ENCODE data around the gene TOE1. TPM values are rescaled to one million over a fixed set of nuclear protein-coding genes. Genes with fewer than 3 reads are reported as not detected.

TOE1 gene
- total and polyA plus RNA-seq, 4 donors, result 6.9 to 10.6 (median 8.3) TPM

GRCh38 chr1:45346473-45346872, 6.5 kb downstream of the TOE1 start:
- H3K27me3 ChIP-seq (ENCODE audit: control insufficient read depth in 1 of 2, insufficient read depth in 2 of 2, low read length in 1 of 2), result no peaks in the 10 kb centered on the region
- no peaks in the 10 kb centered on the region for H3K9me3 ChIP-seq (ENCODE audit: control insufficient read depth, low read length)
- WGBS, 2 donors, result 85 to 90% methylated on average over 2 of the region's 2 CpGs
- no peak overlapping the region for H3K27ac ChIP-seq (ENCODE audit: low read depth in 1 of 2, low read length in 2 of 2)
- no peak overlapping the region for H3K4me3 ChIP-seq (ENCODE audit: low read length in 2 of 2)
- DNase-seq (no peak), ATAC-seq (ENCODE audit: low FRiP score) (no peak)
- peaks cover 0 to 15% of the 10 kb centered on the region in 2 donors for H3K36me3 ChIP-seq (ENCODE audit: control insufficient read depth in 1 of 2, insufficient read depth in 2 of 2, low read length in 1 of 2)
- peaks cover 0 to 4% of the 10 kb centered on the region in 2 donors for H3K4me1 ChIP-seq (ENCODE audit: control insufficient read depth in 1 of 2, insufficient read depth in 2 of 2, low read length in 2 of 2)
- intact Hi-C loops (cut with DNase I), result no loop called here

- ATAC-seq (ENCODE audit: low FRiP score), result no peak
- peaks cover 0 to 4% of the 10 kb centered on the region in 2 donors for H3K4me1 ChIP-seq (ENCODE audit: control insufficient read depth in 1 of 2, insufficient read depth in 2 of 2, low read length in 2 of 2)
- H3K4me3 ChIP-seq (ENCODE audit: low read length in 2 of 2), result no peak overlapping the region
- DNase-seq, result no peak
- H3K27me3 ChIP-seq (ENCODE audit: control insufficient read depth in 1 of 2, insufficient read depth in 2 of 2, low read length in 1 of 2), result no peaks in the 10 kb centered on the region
- H3K27ac ChIP-seq (ENCODE audit: low read depth in 1 of 2, low read length in 2 of 2), result peak overlapping the region in 1 of 2 donors; percentile 49
- no peaks in the 10 kb centered on the region for H3K9me3 ChIP-seq (ENCODE audit: control insufficient read depth, low read length)
- peaks cover 0 to 8% of the 10 kb centered on the region in 2 donors for H3K36me3 ChIP-seq (ENCODE audit: control insufficient read depth in 1 of 2, insufficient read depth in 2 of 2, low read length in 1 of 2)
- WGBS, 2 donors, result 95 to 100% methylated on average over 2 of the region's 2 CpGs
- intact Hi-C loops (cut with DNase I), result no loop called here
These were observed 8.1 kb downstream of the TOE1 start for GRCh38 chr1:45348020-45348419.

DNA sequence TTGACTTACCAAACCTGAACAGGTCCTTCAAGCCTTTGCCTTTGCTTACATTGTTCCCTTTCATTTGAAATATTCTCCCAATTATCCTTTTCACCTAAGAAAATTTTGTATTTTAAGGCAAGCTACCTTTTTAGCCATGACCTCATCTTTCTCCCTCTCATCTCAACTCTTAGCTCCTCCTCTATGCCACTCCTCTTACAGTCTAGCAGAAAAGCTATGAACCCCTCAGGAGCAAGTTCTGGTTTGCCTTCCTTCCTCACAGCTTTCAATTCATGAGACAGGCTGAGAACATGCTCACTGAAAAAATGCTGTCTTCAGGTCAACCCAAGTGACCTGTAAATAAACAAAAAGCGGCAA, 8.6 kb downstream of the TOE1 start:
- no peak for DNase-seq
- no peak overlapping the region for H3K4me3 ChIP-seq (ENCODE audit: low read length in 2 of 2)
- no peaks in the 10 kb centered on the region for H3K9me3 ChIP-seq (ENCODE audit: control insufficient read depth, low read length)
- H3K36me3 ChIP-seq (ENCODE audit: control insufficient read depth in 1 of 2, insufficient read depth in 2 of 2, low read length in 1 of 2), result peaks cover 0 to 3% of the 10 kb centered on the region in 2 donors
- peaks cover 0 to 4% of the 10 kb centered on the region in 2 donors for H3K4me1 ChIP-seq (ENCODE audit: control insufficient read depth in 1 of 2, insufficient read depth in 2 of 2, low read length in 2 of 2)
- intact Hi-C loops (cut with DNase I), result no loop called here
- ATAC-seq (ENCODE audit: low FRiP score), result no peak
- H3K27me3 ChIP-seq (ENCODE audit: control insufficient read depth in 1 of 2, insufficient read depth in 2 of 2, low read length in 1 of 2), result no peaks in the 10 kb centered on the region
- WGBS, 2 donors, result 0 to 7% methylated on average over 1 of the region's 1 CpG
- H3K27ac ChIP-seq (ENCODE audit: low read depth in 1 of 2, low read length in 2 of 2), result peak overlapping the region in 1 of 2 donors; percentile 70

DNA sequence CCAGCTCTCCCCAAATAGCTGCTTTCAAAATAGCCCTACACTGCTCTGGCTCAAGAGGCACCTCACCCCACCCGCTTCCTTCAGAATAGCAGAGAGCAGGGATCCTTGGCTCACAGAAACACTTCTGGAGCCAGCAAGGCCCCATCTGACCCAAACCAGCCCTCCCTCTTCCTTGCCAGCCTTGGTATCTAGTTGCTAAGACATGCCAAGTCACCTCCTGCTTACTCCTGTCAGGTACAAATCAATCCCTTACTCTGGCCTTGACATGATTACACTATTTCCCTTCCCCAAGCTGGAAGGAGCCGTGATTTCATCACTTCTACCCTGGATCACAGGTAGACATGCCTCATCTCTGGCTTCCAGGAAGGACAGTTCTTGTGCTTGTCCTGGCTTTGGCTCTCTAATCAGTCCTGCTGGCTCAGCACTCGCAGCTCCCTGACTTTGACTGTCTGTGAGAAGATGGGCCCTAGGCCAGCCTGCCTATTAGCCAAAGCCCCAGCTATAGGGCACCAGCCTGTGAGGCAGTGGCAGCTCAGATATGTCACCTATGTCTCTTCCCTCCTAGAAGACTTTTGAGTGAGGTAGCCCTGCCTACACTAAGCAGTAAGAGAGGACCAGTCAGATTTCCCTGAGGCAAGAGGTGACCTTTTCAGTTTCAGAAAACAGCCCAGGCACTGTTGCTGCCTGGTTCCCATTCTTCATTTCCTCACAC, 9.2 kb downstream of the TOE1 start:
- H3K27me3 ChIP-seq (ENCODE audit: control insufficient read depth in 1 of 2, insufficient read depth in 2 of 2, low read length in 1 of 2), result no peaks in the 10 kb centered on the region
- WGBS, 2 donors, result 30% methylated on average over 3 of the region's 3 CpGs
- H3K27ac ChIP-seq (ENCODE audit: low read depth in 1 of 2, low read length in 2 of 2), result peak overlapping the region in 1 of 2 donors; percentile 70
- DNase-seq, result no peak
- no peaks in the 10 kb centered on the region for H3K9me3 ChIP-seq (ENCODE audit: control insufficient read depth, low read length)
- peak; percentile 57 for ATAC-seq (ENCODE audit: low FRiP score)
- intact Hi-C loops (cut with DNase I), result no loop called here
- H3K36me3 ChIP-seq (ENCODE audit: control insufficient read depth in 1 of 2, insufficient read depth in 2 of 2, low read length in 1 of 2), result peaks cover 0 to 3% of the 10 kb centered on the region in 2 donors
- H3K4me1 ChIP-seq (ENCODE audit: control insufficient read depth in 1 of 2, insufficient read depth in 2 of 2, low read length in 2 of 2), result peaks cover 0 to 4% of the 10 kb centered on the region in 2 donors
- H3K4me3 ChIP-seq (ENCODE audit: low read length in 2 of 2), result no peak overlapping the region

GRCh38 chr1:45351508-45351907, 11.5 kb downstream of the TOE1 start:
- ATAC-seq (ENCODE audit: low FRiP score) (no peak), DNase-seq (no peak)
- intact Hi-C loops (cut with DNase I), result no loop called here
- H3K9me3 ChIP-seq (ENCODE audit: control insufficient read depth, low read length), result no peaks in the 10 kb centered on the region
- H3K27me3 ChIP-seq (ENCODE audit: control insufficient read depth in 1 of 2, insufficient read depth in 2 of 2, low read length in 1 of 2), result no peaks in the 10 kb centered on the region
- 86 to 90% methylated on average over 5 of the region's 5 CpGs for WGBS, 2 donors
- H3K36me3 ChIP-seq (ENCODE audit: control insufficient read depth in 1 of 2, insufficient read depth in 2 of 2, low read length in 1 of 2), result no peaks in the 10 kb centered on the region
- H3K27ac ChIP-seq (ENCODE audit: low read depth in 1 of 2, low read length in 2 of 2), result no peak overlapping the region
- H3K4me1 ChIP-seq (ENCODE audit: control insufficient read depth in 1 of 2, insufficient read depth in 2 of 2, low read length in 2 of 2), result peaks cover 0 to 4% of the 10 kb centered on the region in 2 donors
- no peak overlapping the region for H3K4me3 ChIP-seq (ENCODE audit: low read length in 2 of 2)

DNA sequence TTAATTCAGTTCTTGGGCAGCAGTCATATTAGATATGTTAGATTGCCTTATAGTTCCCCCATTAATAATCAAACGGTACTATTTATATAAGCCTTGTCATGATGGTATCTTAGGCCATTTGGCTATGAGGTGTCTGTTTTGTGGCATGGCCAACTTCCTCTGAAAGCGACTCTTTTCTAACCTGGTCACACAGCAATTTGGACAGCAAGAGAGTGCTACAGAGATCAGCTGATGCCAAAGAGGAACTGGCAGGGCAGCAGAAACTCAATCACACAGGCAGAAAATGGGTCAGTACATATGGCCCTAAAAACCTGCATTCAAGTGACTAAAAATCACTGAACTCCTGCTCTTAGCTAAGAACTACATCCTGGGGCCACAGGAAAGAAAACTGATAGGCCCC, 13.7 kb downstream of the TOE1 start:
- intact Hi-C loops (cut with DNase I), result no loop called here
- no peak for ATAC-seq (ENCODE audit: low FRiP score)
- H3K36me3 ChIP-seq (ENCODE audit: control insufficient read depth in 1 of 2, insufficient read depth in 2 of 2, low read length in 1 of 2), result no peaks in the 10 kb centered on the region
- H3K27ac ChIP-seq (ENCODE audit: low read depth in 1 of 2, low read length in 2 of 2), result no peak overlapping the region
- no peaks in the 10 kb centered on the region for H3K27me3 ChIP-seq (ENCODE audit: control insufficient read depth in 1 of 2, insufficient read depth in 2 of 2, low read length in 1 of 2)
- H3K4me1 ChIP-seq (ENCODE audit: control insufficient read depth in 1 of 2, insufficient read depth in 2 of 2, low read length in 2 of 2), result peaks cover 0 to 2% of the 10 kb centered on the region in 2 donors
- H3K9me3 ChIP-seq (ENCODE audit: control insufficient read depth, low read length), result no peaks in the 10 kb centered on the region
- H3K4me3 ChIP-seq (ENCODE audit: low read length in 2 of 2), result no peak overlapping the region
- DNase-seq, result no peak
- 83 to 90% methylated on average over 2 of the region's 2 CpGs for WGBS, 2 donors

DNA sequence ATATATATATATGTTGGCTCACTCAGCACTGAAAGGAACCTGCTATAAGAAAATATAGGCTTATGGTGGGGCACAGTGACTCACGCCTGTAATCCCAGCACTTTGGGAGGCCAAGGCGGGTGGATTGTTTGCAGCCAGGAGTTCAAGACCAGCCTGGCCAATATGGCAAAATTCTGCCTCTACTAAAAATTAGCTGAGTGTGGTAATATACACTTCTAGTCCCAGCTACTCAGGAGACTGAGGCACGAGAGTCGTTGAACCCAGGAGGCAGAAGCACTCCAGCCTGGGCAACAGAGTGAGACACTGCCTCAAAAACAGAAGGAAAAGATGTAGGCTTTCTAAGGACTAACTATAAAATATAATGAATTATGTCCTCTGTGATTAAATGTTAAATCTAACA, 14.9 kb downstream of the TOE1 start:
- DNase-seq (no peak), ATAC-seq (ENCODE audit: low FRiP score) (no peak)
- Histone ChIP-seq H3K4me1 (ENCODE audit: control insufficient read depth in 1 of 2, insufficient read depth in 2 of 2, low read length in 2 of 2) (no peaks in the 10 kb centered on the region), H3K9me3 (ENCODE audit: control insufficient read depth, low read length) (no peaks in the 10 kb centered on the region), H3K4me3 (ENCODE audit: low read length in 2 of 2) (no peak overlapping the region), H3K36me3 (ENCODE audit: control insufficient read depth in 1 of 2, insufficient read depth in 2 of 2, low read length in 1 of 2) (no peaks in the 10 kb centered on the region), H3K27ac (ENCODE audit: low read depth in 1 of 2, low read length in 2 of 2) (no peak overlapping the region), H3K27me3 (ENCODE audit: control insufficient read depth in 1 of 2, insufficient read depth in 2 of 2, low read length in 1 of 2) (no peaks in the 10 kb centered on the region)
- WGBS, 2 donors, result 85 to 92% methylated on average over 4 of the region's 4 CpGs
- intact Hi-C loops (cut with DNase I), result loop anchor here in 1 of 2 donors (5.0 kb wide), 1 partner anchor 217 kb away; no protein-coding TSS in a partner anchor

GRCh38 chr1:45355683-45356082, 15.7 kb downstream of the TOE1 start:
- Histone ChIP-seq H3K27ac (ENCODE audit: low read depth in 1 of 2, low read length in 2 of 2) (no peak overlapping the region), H3K4me3 (ENCODE audit: low read length in 2 of 2) (no peak overlapping the region), H3K27me3 (ENCODE audit: control insufficient read depth in 1 of 2, insufficient read depth in 2 of 2, low read length in 1 of 2) (no peaks in the 10 kb centered on the region), H3K4me1 (ENCODE audit: control insufficient read depth in 1 of 2, insufficient read depth in 2 of 2, low read length in 2 of 2) (no peaks in the 10 kb centered on the region), H3K9me3 (ENCODE audit: control insufficient read depth, low read length) (no peaks in the 10 kb centered on the region), H3K36me3 (ENCODE audit: control insufficient read depth in 1 of 2, insufficient read depth in 2 of 2, low read length in 1 of 2) (no peaks in the 10 kb centered on the region)
- ATAC-seq (ENCODE audit: low FRiP score), result no peak
- WGBS, 2 donors, result 59 to 61% methylated on average over 2 of the region's 2 CpGs
- no peak for DNase-seq
- intact Hi-C loops (cut with DNase I), result loop anchor here in 1 of 2 donors (5.0 kb wide), 1 partner anchor 217 kb away; no protein-coding TSS in a partner anchor

DNA sequence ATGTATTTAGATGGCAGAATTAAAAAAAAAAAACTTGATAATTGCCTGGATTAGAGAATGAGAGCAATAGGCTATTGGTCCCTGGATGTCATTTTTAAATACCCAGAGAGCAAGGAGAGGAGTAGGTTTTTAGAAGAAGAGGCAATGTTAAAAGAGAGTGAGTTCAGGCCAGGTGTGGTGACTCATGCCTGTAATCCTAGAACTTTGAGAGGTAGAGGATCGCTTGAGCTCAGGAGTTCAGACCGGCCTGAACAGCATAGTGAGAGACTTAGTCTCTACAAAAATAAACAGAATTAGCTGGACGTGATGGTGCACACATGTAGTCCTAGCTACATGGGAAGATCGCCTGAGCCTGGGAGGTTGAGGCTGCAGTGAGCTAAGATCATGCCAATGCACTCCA, 16.2 kb downstream of the TOE1 start:
- intact Hi-C loops (cut with DNase I), result loop anchor here in 1 of 2 donors (5.0 kb wide), 1 partner anchor 216 kb away; no protein-coding TSS in a partner anchor
- WGBS, 2 donors, result 73 to 80% methylated on average over 4 of the region's 4 CpGs
- ATAC-seq (ENCODE audit: low FRiP score) (no peak), DNase-seq (no peak)
- H3K9me3 ChIP-seq (ENCODE audit: control insufficient read depth, low read length), result no peaks in the 10 kb centered on the region
- H3K4me3 ChIP-seq (ENCODE audit: low read length in 2 of 2), result no peak overlapping the region
- H3K4me1 ChIP-seq (ENCODE audit: control insufficient read depth in 1 of 2, insufficient read depth in 2 of 2, low read length in 2 of 2), result no peaks in the 10 kb centered on the region
- H3K36me3 ChIP-seq (ENCODE audit: control insufficient read depth in 1 of 2, insufficient read depth in 2 of 2, low read length in 1 of 2), result no peaks in the 10 kb centered on the region
- no peaks in the 10 kb centered on the region for H3K27me3 ChIP-seq (ENCODE audit: control insufficient read depth in 1 of 2, insufficient read depth in 2 of 2, low read length in 1 of 2)
- H3K27ac ChIP-seq (ENCODE audit: low read depth in 1 of 2, low read length in 2 of 2), result no peak overlapping the region
